PC-9 (cell line): ENCODE results near the gene DYRK3. TPM values are rescaled to one million over a fixed set of nuclear protein-coding genes. Genes with fewer than 3 reads are reported as not detected.

ENCODE experiments used
- BruUV-seq: library from RNA; stranded (reverse); fragments of 400-500 nt; replicated peaks from 2 replicates; lab custom pipeline; 2021; lab: Mats Ljungman, UMichigan
- CTCF ChIA-PET: fragments of 300-600 bp; sonication (Branson Sonifier 250); formaldehyde crosslinking; loops from one replicate; lab custom pipeline; 2022; ENCODE audit warnings: antibody characterized with exemption; lab: Charles Lee
- POLR2A ChIA-PET: fragments of 300-600 bp; sonication (Branson Sonifier 250); formaldehyde crosslinking; loops from one replicate; lab custom pipeline; 2022; ENCODE audit warnings: antibody characterized with exemption; ENCODE audit not compliant: unreplicated experiment; lab: Charles Lee
- DNase-seq, 2 experiments: peaks; one replicate each; pipeline versions ENCODE4 v3.0.0 to v3.0.0-alpha.2; 2015 to 2022; ENCODE audit warnings: mixed read lengths in 1 of 2
- H2AFZ ChIP-seq: fragments of 200-600 bp; sonication (generic); 2 replicates; pipeline ENCODE4 v1.8.1; 2017; ENCODE audit warnings: antibody characterized with exemption
- H3F3A ChIP-seq: fragments of 200-600 bp; sonication (generic); 2 replicates; pipeline ENCODE4 v1.8.1; 2017; ENCODE audit warnings: antibody characterized with exemption, mild to moderate bottlenecking, low read depth; ENCODE audit not compliant: insufficient read depth
- H3K27ac ChIP-seq: fragments of 200-600 bp; sonication (generic); 2 replicates; pipeline ENCODE4 v1.6.1; 2016; ENCODE audit warnings: mixed run types
- H3K27me3 ChIP-seq: fragments of 200-600 bp; sonication (generic); 2 replicates; pipeline ENCODE4 v1.6.1; 2016; ENCODE audit warnings: low read depth, mixed run types; ENCODE audit not compliant: insufficient read depth
- H3K36me3 ChIP-seq: fragments of 200-600 bp; sonication (generic); 2 replicates; pipeline ENCODE4 v1.6.1; 2016; ENCODE audit warnings: low read depth, mixed run types
- H3K4me1 ChIP-seq: fragments of 200-600 bp; sonication (generic); replicated peaks from 2 replicates; pipeline ENCODE4 v1.6.1; 2016; ENCODE audit warnings: mixed run types; ENCODE audit not compliant: insufficient read depth
- H3K4me2 ChIP-seq: fragments of 200-600 bp; sonication (generic); 2 replicates; pipeline ENCODE4 v1.6.1; 2017; ENCODE audit warnings: mixed run types
- H3K4me3 ChIP-seq: fragments of 200-600 bp; sonication (generic); 2 replicates; pipeline ENCODE4 v1.6.1; 2016; ENCODE audit warnings: mixed run types
- H3K79me2 ChIP-seq: fragments of 200-600 bp; sonication (generic); 2 replicates; pipeline ENCODE4 v1.6.1; 2017; ENCODE audit warnings: low read depth, mixed run types
- H3K9me2 ChIP-seq: fragments of 200-600 bp; sonication (generic); 2 replicates; pipeline ENCODE4 v1.8.1; 2017; ENCODE audit warnings: mild to moderate bottlenecking; ENCODE audit not compliant: insufficient read depth
- H3K9me3 ChIP-seq: fragments of 200-600 bp; sonication (generic); 2 replicates; pipeline ENCODE4 v1.8.1; 2016; ENCODE audit warnings: low read depth; ENCODE audit not compliant: insufficient read depth
- H4K20me1 ChIP-seq: fragments of 200-600 bp; sonication (generic); 2 replicates; pipeline ENCODE4 v1.8.1; 2017; ENCODE audit not compliant: insufficient read depth
- EZH2 ChIP-seq: fragments of 200-600 bp; sonication (generic); IDR thresholded peaks from 2 replicates; pipeline ENCODE4 v1.8.0; 2017; ENCODE audit warnings: antibody characterized with exemption, low read depth
- intact Hi-C: fragments of 100-400 bp; cut with micrococcal nuclease; formaldehyde crosslinking; loops from one replicate; pipeline ENCODE4 v1.10.0; 2022; ENCODE audit not compliant: unreplicated experiment
- total RNA-seq: library from RNA; stranded (reverse); gene quantifications from 2 replicates; pipeline ENCODE4 v1.2.3, GENCODE V29; 2021
- TF ChIP-seq, protein P1 (sequence below): fragments of 200-600 bp; sonication (generic); conservative IDR thresholded peaks from 2 replicates; pipeline ENCODE4 v1.6.1; 2017; ENCODE audit warnings: mixed run types, antibody characterized with exemption, mild to moderate bottlenecking, moderate library complexity

Gene DYRK3
- total RNA-seq, 1 experiment from 2014 or later, result 3.3 TPM

DNA sequence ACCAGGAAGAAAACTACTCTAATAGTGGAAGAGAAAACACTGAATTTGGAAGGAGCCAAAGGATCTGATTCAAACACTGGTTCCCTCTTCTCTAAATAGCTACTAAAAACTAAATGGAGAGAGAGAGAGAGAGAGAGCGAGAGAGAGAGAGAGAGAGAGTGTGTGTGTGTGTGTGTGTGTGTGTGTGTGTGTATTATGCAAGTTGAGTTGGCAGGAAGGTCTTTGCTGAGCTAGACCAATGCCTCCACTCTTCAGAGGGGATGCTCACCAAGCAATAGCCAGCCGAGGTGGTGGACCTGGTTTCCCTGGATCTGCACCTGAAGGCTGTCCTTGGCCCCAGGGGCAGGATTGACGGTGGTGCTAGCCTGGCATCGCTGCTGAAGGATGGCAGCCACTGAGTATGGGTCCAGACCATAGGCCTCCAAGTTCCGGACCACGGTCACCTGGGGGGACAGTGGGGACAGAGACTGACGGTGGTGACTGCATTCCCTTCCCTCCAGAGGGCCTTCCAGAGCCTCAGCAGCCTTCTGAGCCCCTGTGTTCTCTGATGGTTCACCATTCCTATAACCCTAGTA lies 41.9 kb upstream of the DYRK3 start:
- H3K27ac ChIP-seq, result no peak overlapping the region
- H3K9me3 ChIP-seq, result no peaks in the 10 kb centered on the region
- TF ChIP-seq, protein P1, sequence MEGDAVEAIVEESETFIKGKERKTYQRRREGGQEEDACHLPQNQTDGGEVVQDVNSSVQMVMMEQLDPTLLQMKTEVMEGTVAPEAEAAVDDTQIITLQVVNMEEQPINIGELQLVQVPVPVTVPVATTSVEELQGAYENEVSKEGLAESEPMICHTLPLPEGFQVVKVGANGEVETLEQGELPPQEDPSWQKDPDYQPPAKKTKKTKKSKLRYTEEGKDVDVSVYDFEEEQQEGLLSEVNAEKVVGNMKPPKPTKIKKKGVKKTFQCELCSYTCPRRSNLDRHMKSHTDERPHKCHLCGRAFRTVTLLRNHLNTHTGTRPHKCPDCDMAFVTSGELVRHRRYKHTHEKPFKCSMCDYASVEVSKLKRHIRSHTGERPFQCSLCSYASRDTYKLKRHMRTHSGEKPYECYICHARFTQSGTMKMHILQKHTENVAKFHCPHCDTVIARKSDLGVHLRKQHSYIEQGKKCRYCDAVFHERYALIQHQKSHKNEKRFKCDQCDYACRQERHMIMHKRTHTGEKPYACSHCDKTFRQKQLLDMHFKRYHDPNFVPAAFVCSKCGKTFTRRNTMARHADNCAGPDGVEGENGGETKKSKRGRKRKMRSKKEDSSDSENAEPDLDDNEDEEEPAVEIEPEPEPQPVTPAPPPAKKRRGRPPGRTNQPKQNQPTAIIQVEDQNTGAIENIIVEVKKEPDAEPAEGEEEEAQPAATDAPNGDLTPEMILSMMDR, result no peak
- TF ChIP-seq EZH2, result no peak
- ChIA-PET POLR2A (no interaction called here), CTCF (no interaction called here)
- BruUV-seq, result no TSS peak
- intact Hi-C loops, result no loop called here
- peaks cover 8% of the 10 kb centered on the region; the same call in 1 of the 2 replicates for H3F3A ChIP-seq
- peaks cover 21% of the 10 kb centered on the region for H3K36me3 ChIP-seq
- H3K4me3 ChIP-seq, result no peak overlapping the region
- H3K27me3 ChIP-seq, result no peaks in the 10 kb centered on the region
- H3K4me1 ChIP-seq, result peaks cover 17% of the 10 kb centered on the region
- no peaks in the 10 kb centered on the region for H4K20me1 ChIP-seq
- H3K79me2 ChIP-seq, result no peaks in the 10 kb centered on the region
- H2AFZ ChIP-seq, result no peak overlapping the region
- no peak overlapping the region for H3K4me2 ChIP-seq
- H3K9me2 ChIP-seq, result no peaks in the 10 kb centered on the region
- DNase-seq, result no peak

DNA sequence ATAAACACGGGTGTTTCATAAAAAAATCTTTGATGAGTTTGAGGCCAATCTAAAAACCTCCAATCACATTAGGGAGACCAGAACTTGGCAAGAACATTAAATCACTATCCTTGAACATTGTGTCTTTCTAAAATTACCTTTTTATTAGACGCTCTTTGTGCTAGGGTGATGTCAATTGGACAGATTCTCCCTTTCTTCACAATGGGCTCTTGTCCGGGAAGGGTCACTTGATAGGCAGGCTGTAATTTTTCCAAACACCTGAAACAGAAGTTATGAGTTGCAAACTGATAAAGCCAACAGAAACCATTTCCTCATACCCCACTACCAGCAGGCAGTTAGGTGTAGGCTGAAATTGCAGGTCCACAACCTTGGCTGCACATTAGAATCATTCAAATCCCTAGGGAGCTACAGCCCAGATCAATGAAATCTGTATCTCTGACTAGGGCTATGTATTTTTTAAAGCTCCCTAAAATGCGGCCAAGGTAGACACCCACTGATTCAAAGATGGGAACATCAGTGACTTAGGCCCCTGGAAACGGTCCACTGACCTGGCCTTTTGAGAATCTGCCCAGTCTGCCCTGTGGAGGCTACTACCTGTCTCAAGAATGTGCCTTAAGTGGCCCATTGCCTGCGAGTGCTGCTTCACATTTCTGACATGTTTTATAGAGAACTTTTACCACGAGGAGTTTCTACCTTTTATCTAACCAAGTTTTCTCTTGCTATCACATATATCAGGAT lies 39.6 kb upstream of the DYRK3 start:
- ChIA-PET POLR2A (no interaction called here), CTCF (no interaction called here)
- no peak for DNase-seq
- Histone ChIP-seq H3K9me3 (no peaks in the 10 kb centered on the region), H2AFZ (no peak overlapping the region), H4K20me1 (no peaks in the 10 kb centered on the region), H3F3A (peaks cover 3% of the 10 kb centered on the region; the same call in 1 of the 2 replicates), H3K4me2 (no peak overlapping the region), H3K79me2 (no peaks in the 10 kb centered on the region), H3K27ac (no peak overlapping the region), H3K4me1 (peaks cover 1% of the 10 kb centered on the region), H3K4me3 (no peak overlapping the region), H3K36me3 (peaks cover 20% of the 10 kb centered on the region), H3K9me2 (no peaks in the 10 kb centered on the region), H3K27me3 (no peaks in the 10 kb centered on the region)
- BruUV-seq, result no TSS peak
- TF ChIP-seq EZH2, result no peak
- TF ChIP-seq, protein P1, result no peak
- intact Hi-C loops, result no loop called here

DNA sequence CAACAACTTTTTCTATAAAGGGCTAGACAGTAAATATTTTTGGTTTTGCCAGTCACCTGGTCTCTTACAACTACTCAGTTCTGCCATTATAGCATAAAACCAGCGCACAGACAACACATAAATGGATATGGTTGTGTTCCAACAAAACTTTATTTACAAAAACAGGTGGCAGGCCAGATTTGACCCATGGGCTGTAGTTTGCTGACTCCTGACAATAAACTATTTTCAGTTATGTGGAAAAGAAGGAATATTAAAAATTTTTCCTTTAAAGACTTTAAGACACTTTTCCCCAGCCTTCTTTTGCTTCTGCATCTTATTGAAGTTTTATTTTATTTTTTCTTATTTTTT lies 39.0 kb upstream of the DYRK3 start:
- Histone ChIP-seq H3K79me2 (no peaks in the 10 kb centered on the region), H2AFZ (no peak overlapping the region), H3K4me2 (no peak overlapping the region), H3K4me1 (no peaks in the 10 kb centered on the region), H3K27me3 (no peaks in the 10 kb centered on the region), H3K27ac (no peak overlapping the region), H4K20me1 (no peaks in the 10 kb centered on the region), H3K9me3 (no peaks in the 10 kb centered on the region), H3K9me2 (no peaks in the 10 kb centered on the region), H3K36me3 (peaks cover 15% of the 10 kb centered on the region), H3F3A (no peaks in the 10 kb centered on the region), H3K4me3 (no peak overlapping the region)
- ChIA-PET CTCF (no interaction called here), POLR2A (no interaction called here)
- DNase-seq, result no peak
- no TSS peak for BruUV-seq
- TF ChIP-seq, protein P1, result no peak
- TF ChIP-seq EZH2, result no peak
- intact Hi-C loops, result no loop called here
